GM12892 (cell line): ENCODE results near the gene NDUFS3.
"Not testable (repeated sequence)": the region's sequence is repeated elsewhere in the genome, so short reads cannot be mapped to it uniquely, and the experiment has no call there.

Experiments
- POLR2A ChIP-seq: IDR thresholded peaks from 2 replicates; pipeline ENCODE4 v1.6.1; 2011; ENCODE audit warnings: low read depth, low read length, control low read depth
- POLR2AphosphoS5 ChIP-seq: IDR thresholded peaks from 2 replicates; pipeline ENCODE4 v1.6.1; 2011; ENCODE audit warnings: low read depth, low read length, control low read depth
- TAF1 ChIP-seq: IDR thresholded peaks from 2 replicates; pipeline ENCODE4 v1.6.1; 2011; ENCODE audit warnings: low read depth, mild to moderate bottlenecking, control low read depth, low read length, borderline replicate concordance

DNA sequence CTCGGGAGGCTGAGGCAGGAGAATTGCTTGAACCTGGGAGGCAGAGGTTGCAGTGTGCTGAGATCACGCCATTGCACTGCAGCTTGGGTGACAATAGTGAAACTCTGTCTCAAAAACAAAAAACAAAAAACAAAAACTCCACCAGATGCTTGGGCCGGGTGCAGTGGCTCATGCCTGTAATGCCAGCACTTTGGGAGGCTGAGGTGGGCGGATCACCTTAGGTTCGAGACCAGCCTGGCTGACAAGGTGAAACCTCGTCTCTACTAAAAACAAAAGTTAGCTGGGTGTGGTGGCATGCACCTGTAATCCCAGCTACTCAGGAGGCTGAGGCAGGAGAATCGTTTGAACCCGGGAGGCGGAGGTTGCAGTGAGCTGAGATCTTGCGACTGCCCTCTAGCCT, 14.5 kb upstream of the NDUFS3 start:
- not testable (repeated sequence) for TF ChIP-seq POLR2A, POLR2AphosphoS5, TAF1
